ENCODE measurements around the gene SEL1L.
"Not testable (repeated sequence)": the region's sequence is repeated elsewhere in the genome, so short reads cannot be mapped to it uniquely, and the experiment has no call there.

Gene SEL1L

DNA sequence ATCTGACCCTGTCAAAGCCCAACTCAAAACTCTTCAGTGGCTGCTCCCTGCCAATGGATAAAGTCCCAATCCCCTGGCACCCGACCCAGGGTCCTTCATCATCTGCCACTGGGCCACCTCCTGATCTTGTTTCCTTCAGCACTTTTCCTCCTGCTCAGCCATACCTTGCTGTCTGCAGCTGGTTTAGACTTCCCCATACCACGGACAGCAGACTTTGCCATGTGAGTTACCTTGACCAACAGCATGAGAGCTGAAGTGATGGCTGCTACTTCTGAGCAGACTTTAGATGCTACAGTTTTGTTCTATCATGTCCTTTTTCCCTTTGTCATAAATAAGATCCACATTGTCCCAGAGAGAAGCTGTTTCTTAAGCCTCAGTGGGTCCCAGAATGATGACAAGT lies 100.3 kb downstream of the SEL1L start:
- TF ChIP-seq, protein P1, sequence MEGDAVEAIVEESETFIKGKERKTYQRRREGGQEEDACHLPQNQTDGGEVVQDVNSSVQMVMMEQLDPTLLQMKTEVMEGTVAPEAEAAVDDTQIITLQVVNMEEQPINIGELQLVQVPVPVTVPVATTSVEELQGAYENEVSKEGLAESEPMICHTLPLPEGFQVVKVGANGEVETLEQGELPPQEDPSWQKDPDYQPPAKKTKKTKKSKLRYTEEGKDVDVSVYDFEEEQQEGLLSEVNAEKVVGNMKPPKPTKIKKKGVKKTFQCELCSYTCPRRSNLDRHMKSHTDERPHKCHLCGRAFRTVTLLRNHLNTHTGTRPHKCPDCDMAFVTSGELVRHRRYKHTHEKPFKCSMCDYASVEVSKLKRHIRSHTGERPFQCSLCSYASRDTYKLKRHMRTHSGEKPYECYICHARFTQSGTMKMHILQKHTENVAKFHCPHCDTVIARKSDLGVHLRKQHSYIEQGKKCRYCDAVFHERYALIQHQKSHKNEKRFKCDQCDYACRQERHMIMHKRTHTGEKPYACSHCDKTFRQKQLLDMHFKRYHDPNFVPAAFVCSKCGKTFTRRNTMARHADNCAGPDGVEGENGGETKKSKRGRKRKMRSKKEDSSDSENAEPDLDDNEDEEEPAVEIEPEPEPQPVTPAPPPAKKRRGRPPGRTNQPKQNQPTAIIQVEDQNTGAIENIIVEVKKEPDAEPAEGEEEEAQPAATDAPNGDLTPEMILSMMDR (IDR thresholded peaks at IDR 0.05; ENCODE audit: low read depth, low read length), result no peak
- no peak for DNase-seq (ENCODE audit: low read depth, low spot score)
- no peak overlapping the region for H3K4me3 ChIP-seq (ENCODE audit: low read depth, low read length)
- in situ Hi-C loops (cut with HindIII; ENCODE audit: low sequenced_read_pairs), result no loop called here

DNA sequence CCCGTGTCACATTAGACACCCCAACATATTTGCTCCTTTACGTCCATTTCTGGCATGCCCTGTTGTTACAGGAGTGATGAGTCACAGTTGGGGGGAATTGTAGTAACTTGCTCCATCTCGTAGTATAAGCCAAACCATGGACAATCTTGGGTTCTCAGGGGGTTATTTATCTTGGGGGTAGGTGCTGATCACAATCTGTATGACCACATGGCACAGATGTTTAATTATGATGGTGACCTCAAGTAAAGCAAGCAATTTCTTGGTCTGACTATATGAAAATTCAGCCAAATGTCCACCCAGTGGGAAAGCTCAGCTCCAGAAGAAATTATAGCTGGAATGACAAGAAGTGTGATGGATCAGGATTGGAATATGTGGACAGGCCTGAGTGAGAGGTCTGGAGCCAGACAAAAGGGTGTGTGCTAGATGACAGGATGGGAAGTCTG lies 101.4 kb downstream of the SEL1L start:
- in situ Hi-C loops (cut with HindIII; ENCODE audit: low sequenced_read_pairs), result no loop called here
- TF ChIP-seq, protein P1 (IDR thresholded peaks at IDR 0.05; ENCODE audit: low read depth, low read length), result no peak
- DNase-seq (ENCODE audit: low read depth, low spot score), result peak; percentile 19
- no peak overlapping the region for H3K4me3 ChIP-seq (ENCODE audit: low read depth, low read length)

DNA sequence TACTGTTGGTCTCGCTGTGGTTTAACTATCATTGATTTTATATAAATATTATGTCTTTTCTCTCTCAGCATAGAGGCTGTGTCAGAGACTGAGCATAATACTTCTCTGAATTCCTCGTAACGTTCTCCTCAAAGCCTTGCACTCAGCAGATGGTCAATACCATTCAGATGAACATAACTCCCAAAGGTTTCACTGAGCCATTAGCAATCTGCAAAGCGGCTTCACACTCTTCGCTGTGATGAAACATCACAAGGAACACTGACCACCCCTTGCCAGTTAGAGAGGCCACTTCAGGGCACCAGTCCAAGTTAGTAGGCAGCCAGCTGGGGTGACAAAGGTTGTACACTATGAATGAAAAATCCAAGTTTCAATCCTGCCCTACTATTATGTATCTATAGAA lies 103.4 kb downstream of the SEL1L start:
- in situ Hi-C loops (cut with HindIII; ENCODE audit: low sequenced_read_pairs), result no loop called here
- H3K4me3 ChIP-seq (ENCODE audit: low read depth, low read length), result no peak overlapping the region
- no peak for DNase-seq (ENCODE audit: low read depth, low spot score)
- TF ChIP-seq, protein P1 (IDR thresholded peaks at IDR 0.05; ENCODE audit: low read depth, low read length), result no peak

DNA sequence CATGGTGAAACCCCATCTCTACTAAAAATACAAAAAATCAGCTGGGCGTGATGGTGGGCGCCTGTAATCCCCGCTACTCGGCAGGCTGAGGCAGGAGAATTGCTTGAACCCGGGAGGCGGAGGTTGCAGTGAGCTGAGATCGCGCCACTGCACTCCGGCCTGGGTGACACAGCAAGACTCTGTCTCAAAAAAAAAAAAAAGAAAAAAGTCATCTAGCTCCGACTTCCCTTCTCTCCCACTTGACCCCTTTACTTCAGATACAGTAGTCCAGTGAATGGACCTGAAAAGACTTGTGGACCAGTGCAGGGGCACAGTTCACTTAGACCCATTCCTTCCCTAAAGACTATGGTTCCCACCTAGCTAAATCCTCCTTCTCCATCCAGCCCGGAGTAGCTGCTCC lies 103.9 kb downstream of the SEL1L start:
- H3K4me3 ChIP-seq (ENCODE audit: low read depth, low read length); in situ Hi-C loops (cut with HindIII; ENCODE audit: low sequenced_read_pairs); DNase-seq (ENCODE audit: low read depth, low spot score): not testable (repeated sequence)

DNA sequence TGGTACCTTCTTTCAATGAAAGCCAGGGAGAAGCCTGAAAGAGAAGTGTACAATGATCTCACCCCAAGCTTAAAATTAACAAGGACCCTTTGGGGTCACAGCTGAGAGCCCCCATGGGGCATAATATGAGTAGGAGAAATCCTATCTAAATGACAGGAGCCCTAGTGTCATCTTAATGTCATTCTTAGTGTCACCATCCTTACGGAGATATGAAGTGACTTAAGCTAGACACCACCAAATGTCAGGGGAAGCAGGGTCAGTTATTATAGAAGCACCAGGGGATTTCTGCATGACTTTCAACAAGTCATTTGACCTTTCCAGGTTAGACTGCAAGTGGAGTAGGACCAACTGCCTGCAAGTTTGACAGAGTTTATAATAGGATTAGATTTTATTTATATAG lies 104.6 kb downstream of the SEL1L start:
- in situ Hi-C loops (cut with HindIII; ENCODE audit: low sequenced_read_pairs), result no loop called here
- no peak for DNase-seq (ENCODE audit: low read depth, low spot score)
- TF ChIP-seq, protein P1 (IDR thresholded peaks at IDR 0.05; ENCODE audit: low read depth, low read length), result no peak
- no peak overlapping the region for H3K4me3 ChIP-seq (ENCODE audit: low read depth, low read length)

DNA sequence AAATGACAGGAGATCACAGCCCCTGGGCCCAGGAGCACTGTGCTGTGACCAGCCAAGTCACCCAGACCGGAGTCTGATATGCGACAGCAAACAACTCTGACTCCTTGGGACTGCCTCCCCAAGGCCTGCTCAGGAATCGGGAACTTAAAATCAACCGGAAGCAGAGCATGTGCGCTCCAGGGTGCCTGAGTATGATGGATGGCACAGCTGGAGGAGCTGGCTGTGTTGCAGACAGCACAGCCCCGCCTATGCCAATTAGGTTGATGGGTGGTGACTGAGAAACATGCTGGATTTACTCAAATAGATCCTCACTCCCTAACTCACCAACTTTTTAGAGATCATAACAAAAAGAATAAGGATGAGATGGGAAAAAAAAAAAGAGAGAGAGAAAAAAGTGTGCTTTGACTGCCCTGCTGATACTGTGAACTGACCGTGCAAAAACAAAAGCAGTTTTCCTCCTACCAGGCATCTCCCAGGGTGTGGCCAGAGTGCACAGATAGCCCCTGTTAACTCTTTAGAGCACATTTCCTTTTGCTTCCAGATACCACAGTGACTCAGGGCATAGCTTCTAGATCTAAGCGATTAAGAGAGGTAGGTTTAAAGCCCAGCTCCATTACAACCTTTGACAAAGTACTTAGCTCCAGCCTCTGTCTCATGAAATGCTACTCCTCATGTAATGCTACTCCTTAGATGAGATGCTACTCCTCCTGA lies 106.2 kb downstream of the SEL1L start:
- TF ChIP-seq, protein P1 (IDR thresholded peaks at IDR 0.05; ENCODE audit: low read depth, low read length), result no peak
- no peak overlapping the region for H3K4me3 ChIP-seq (ENCODE audit: low read depth, low read length)

DNA sequence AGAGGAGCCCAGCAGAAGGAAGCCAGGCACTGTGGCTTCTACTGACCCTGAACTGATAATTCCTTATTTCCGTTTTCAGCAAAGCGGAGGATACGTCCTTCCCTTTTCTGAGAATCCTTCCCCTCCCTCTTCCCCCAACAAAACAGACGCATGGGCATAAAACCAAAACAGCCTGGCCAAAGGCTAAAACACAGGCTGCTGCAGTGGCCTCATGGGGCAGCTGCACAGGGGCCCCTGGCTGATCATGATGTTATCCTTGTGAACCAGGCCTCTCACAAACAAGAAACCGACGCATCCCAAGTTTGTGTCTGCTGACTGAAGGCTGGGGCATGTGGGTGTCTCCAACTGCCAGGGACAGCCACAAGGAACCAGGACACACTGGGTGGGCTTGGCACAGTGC lies 110.1 kb downstream of the SEL1L start:
- in situ Hi-C loops (cut with HindIII; ENCODE audit: low sequenced_read_pairs), result no loop called here
- TF ChIP-seq, protein P1 (IDR thresholded peaks at IDR 0.05; ENCODE audit: low read depth, low read length), result no peak
- H3K4me3 ChIP-seq (ENCODE audit: low read depth, low read length), result no peak overlapping the region
- no peak for DNase-seq (ENCODE audit: low read depth, low spot score)

More for the DNA sequence above, 106.2 kb downstream of the SEL1L start:
- in situ Hi-C loops (cut with HindIII; ENCODE audit: low sequenced_read_pairs), result no loop called here
- DNase-seq (ENCODE audit: low read depth, low spot score), result no peak

Data from astrocyte of the spinal cord (primary cell).